Smooth muscle cell (in vitro differentiated cells): ENCODE results near the gene NRXN2. TPM values are rescaled to one million over a fixed set of nuclear protein-coding genes. Genes with fewer than 3 reads are reported as not detected.

Source experiments
- DNase-seq: peaks from one replicate; lab custom pipeline; 2025; ENCODE audit not compliant: unreplicated experiment; lab: John Stamatoyannopoulos, UW
- H2AFZ ChIP-seq: fragments of 200-600 bp; sonication (generic); 2 replicates; pipeline ENCODE4 v1.6.0; 2016; ENCODE audit warnings: antibody characterized with exemption, low read depth, mild to moderate bottlenecking
- H3F3A ChIP-seq: fragments of 200-600 bp; sonication (generic); 2 replicates; pipeline ENCODE4 v1.6.0; 2017; ENCODE audit warnings: antibody characterized with exemption, low read depth
- H3K27ac ChIP-seq: fragments of 200-600 bp; sonication (generic); 2 replicates; pipeline ENCODE4 v1.5.1; 2016; ENCODE audit warnings: low read depth, mild to moderate bottlenecking
- H3K27me3 ChIP-seq: fragments of 200-600 bp; sonication (generic); 2 replicates; pipeline ENCODE4 v1.6.1; 2016; ENCODE audit warnings: low read depth, mild to moderate bottlenecking
- H3K36me3 ChIP-seq: fragments of 200-600 bp; sonication (generic); 2 replicates; pipeline ENCODE4 v1.5.1; 2016; ENCODE audit warnings: low read depth
- H3K4me1 ChIP-seq: fragments of 200-600 bp; sonication (generic); 2 replicates; pipeline ENCODE4 v1.5.1; 2016; ENCODE audit warnings: low read depth
- H3K4me2 ChIP-seq: fragments of 200-600 bp; sonication (generic); 2 replicates; pipeline ENCODE4 v1.6.0; 2016; ENCODE audit warnings: mild to moderate bottlenecking
- H3K4me3 ChIP-seq: fragments of 200-600 bp; sonication (generic); 2 replicates; pipeline ENCODE4 v1.5.1; 2016; ENCODE audit warnings: mild to moderate bottlenecking
- H3K79me2 ChIP-seq: fragments of 200-600 bp; sonication (generic); 2 replicates; pipeline ENCODE4 v1.6.0; 2016; ENCODE audit warnings: low read depth, mild to moderate bottlenecking
- H3K9ac ChIP-seq: fragments of 200-600 bp; sonication (generic); 2 replicates; pipeline ENCODE4 v1.6.0; 2016; ENCODE audit warnings: low read depth
- H3K9me3 ChIP-seq: fragments of 200-600 bp; sonication (generic); replicated peaks from 2 replicates; pipeline ENCODE4 v1.5.1; 2016; ENCODE audit warnings: low read depth
- H4K20me1 ChIP-seq: fragments of 200-600 bp; sonication (generic); 2 replicates; pipeline ENCODE4 v1.6.0; 2016; ENCODE audit warnings: low read depth
- WGBS: methylation state at CpG from one replicate; pipeline ENCODE4 v1.1.7; 2016; ENCODE audit warnings: low lambda C conversion rate; 5-methylcytosine and 5-hydroxymethylcytosine counted together
- polyA plus RNA-seq: library from polyadenylated mRNA; unstranded; fragments of >200 nt; fragmentation: Nextera tagmentation; extraction: Ambion mirVana; gene quantifications from 2 replicates; pipeline ENCODE4 v1.2.1, GENCODE V29; 2016
- total RNA-seq: library from RNA; depleted of rRNA; stranded (reverse); fragments of >200 nt; gene quantifications from 2 replicates; pipeline ENCODE4 v1.2.3, GENCODE V29; 2014
- TF ChIP-seq, protein P1 (sequence below): fragments of 200-600 bp; sonication (generic); IDR thresholded peaks from 2 replicates; pipeline ENCODE4 v1.5.1; 2017; ENCODE audit warnings: borderline replicate concordance, mild to moderate bottlenecking, antibody characterized with exemption; ENCODE audit not compliant: insufficient read depth, poor library complexity, severe bottlenecking

NRXN2 gene
- total and polyA plus RNA-seq, 2 experiments from 2014 or later, result 1.4 to 1.7 TPM

DNA sequence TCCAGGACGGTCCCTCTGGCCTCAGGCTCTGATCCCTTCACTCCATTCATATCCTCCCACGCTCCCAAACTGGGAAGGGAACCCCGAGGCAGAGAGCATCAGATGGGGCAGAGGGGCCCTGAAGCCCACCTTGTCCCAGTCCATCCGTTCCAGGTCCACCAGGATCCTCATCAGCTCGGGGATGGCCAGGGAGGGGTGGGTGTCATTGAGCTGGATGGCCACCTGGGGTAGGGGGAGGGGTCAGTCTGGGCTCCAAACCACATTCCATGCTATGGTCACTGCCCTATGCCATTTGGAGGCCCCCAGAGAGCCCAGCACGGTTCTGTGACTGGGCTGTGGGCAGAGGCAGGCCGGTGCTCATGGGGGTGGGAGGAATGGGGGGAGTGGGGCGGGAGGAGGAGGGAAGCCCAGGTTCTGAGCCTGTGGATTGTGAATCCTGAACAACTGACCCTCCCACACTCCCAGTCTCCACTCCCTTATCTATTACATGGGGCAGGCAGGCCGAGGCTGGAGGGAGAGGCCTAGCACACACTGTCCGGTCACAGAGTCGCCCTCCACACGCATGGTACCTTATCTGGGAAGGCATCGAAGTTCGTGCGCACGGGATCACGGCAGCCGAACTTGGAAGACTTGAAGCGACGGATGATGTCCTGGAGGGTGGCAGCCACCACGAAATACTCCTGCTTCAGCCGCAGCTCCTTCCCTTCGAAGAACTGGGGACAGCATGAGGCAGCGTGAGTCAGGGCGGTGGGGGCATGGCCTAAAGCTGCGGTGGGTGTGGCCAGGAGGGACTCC lies 31.3 kb upstream of the NRXN2 start:
- TF ChIP-seq, protein P1, sequence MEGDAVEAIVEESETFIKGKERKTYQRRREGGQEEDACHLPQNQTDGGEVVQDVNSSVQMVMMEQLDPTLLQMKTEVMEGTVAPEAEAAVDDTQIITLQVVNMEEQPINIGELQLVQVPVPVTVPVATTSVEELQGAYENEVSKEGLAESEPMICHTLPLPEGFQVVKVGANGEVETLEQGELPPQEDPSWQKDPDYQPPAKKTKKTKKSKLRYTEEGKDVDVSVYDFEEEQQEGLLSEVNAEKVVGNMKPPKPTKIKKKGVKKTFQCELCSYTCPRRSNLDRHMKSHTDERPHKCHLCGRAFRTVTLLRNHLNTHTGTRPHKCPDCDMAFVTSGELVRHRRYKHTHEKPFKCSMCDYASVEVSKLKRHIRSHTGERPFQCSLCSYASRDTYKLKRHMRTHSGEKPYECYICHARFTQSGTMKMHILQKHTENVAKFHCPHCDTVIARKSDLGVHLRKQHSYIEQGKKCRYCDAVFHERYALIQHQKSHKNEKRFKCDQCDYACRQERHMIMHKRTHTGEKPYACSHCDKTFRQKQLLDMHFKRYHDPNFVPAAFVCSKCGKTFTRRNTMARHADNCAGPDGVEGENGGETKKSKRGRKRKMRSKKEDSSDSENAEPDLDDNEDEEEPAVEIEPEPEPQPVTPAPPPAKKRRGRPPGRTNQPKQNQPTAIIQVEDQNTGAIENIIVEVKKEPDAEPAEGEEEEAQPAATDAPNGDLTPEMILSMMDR, result no peak
- Histone ChIP-seq H3K4me2 (no peak overlapping the region), H3K4me3 (no peak overlapping the region), H3K4me1 (no peaks in the 10 kb centered on the region), H3K9ac (no peak overlapping the region), H2AFZ (no peak overlapping the region), H3K27me3 (no peaks in the 10 kb centered on the region), H4K20me1 (no peaks in the 10 kb centered on the region), H3K36me3 (no peaks in the 10 kb centered on the region), H3K79me2 (no peaks in the 10 kb centered on the region), H3F3A (no peaks in the 10 kb centered on the region), H3K27ac (no peak overlapping the region), H3K9me3 (no peaks in the 10 kb centered on the region)
- DNase-seq, result no peak
- WGBS, result 86% methylated on average over 24 of the region's 26 CpGs

DNA sequence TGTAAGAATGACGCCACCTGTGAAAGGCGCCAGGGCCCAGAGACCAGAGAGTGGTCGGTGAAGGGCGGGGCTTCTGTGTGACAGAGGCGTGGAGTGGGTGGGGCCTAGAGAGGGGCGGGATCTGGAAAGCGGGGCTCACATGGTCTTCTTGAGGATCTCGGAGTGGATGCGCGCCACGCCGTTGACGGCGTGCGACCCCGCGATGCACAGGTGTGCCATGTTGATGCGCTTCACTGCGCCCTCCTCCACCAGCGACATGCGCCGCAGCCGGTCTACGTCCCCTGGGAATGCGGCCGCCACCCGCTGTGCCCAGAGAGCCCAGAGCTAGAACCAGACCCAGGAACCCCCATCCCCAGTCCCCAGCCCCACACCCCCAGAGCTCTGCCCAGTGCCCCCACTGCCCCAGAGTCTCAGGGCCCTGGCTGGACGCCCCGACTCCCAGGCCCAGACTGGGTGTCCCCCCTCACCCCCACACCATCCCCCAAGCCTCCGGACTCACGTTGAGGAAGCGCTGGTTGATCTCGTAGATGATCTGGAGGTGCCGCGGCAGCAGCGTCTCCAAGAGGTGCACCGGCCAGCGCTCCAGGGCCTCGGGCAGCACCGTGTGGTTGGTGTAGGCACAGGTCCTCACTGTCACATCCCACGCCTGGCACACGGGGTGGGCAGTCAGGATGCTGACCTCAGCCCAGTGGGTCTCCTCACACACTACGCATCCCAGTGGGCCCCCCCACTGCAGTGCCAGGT lies 30.6 kb upstream of the NRXN2 start:
- no peaks in the 10 kb centered on the region for H3F3A ChIP-seq
- no peak for DNase-seq

DNA sequence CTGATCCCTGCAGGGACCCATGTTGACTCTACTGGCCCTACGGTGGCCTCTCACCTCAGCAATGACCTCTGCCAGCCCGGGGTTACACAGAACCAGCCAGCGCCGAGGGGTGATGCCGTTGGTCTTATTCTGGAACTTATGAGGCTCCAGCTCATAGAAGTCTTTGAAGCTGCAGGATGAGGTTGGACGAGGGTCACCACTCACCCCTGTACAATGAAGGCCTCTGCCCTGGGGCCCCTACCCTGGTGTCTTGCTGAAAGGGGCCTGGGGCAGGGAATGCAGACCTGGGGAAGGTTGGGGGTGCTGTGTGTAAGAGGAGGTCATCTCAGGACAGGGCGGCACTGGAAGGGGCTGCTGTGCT lies 30.0 kb upstream of the NRXN2 start:
- no peak overlapping the region for H3K27ac ChIP-seq
- no peaks in the 10 kb centered on the region for H3K4me1 ChIP-seq
- H4K20me1 ChIP-seq, result no peaks in the 10 kb centered on the region
- no peaks in the 10 kb centered on the region for H3K9me3 ChIP-seq
- H3K4me3 ChIP-seq, result no peak overlapping the region
- no peaks in the 10 kb centered on the region for H3K27me3 ChIP-seq
- no peak overlapping the region for H3K9ac ChIP-seq
- WGBS, result 96% methylated on average over 7 of the region's 7 CpGs
- H3K36me3 ChIP-seq, result no peaks in the 10 kb centered on the region
- TF ChIP-seq, protein P1, result no peak
- H3K79me2 ChIP-seq, result no peaks in the 10 kb centered on the region
- no peak for DNase-seq
- no peak overlapping the region for H2AFZ ChIP-seq
- H3K4me2 ChIP-seq, result no peak overlapping the region
- no peaks in the 10 kb centered on the region for H3F3A ChIP-seq

More for the DNA sequence above, 30.6 kb upstream of the NRXN2 start:
- H3K27me3 ChIP-seq, result no peaks in the 10 kb centered on the region
- H3K4me1 ChIP-seq, result no peaks in the 10 kb centered on the region
- no peak overlapping the region for H2AFZ ChIP-seq
- no peaks in the 10 kb centered on the region for H3K79me2 ChIP-seq
- H3K4me2 ChIP-seq, result no peak overlapping the region
- no peaks in the 10 kb centered on the region for H3K9me3 ChIP-seq
- H3K4me3 ChIP-seq, result no peak overlapping the region
- no peaks in the 10 kb centered on the region for H4K20me1 ChIP-seq
- no peaks in the 10 kb centered on the region for H3K36me3 ChIP-seq
- no peak overlapping the region for H3K27ac ChIP-seq
- 98% methylated on average over 34 of the region's 43 CpGs for WGBS
- TF ChIP-seq, protein P1, result no peak
- no peak overlapping the region for H3K9ac ChIP-seq
